ENCODE measurements around the gene FAM227B. TPM values are rescaled to one million over a fixed set of nuclear protein-coding genes. Genes with fewer than 3 reads are reported as not detected.

The FAM227B gene
- total RNA-seq, 1 donor from 2014 or later: 25.1 TPM

GRCh38 chr15:49418811-49419210, 201.8 kb downstream of the FAM227B start:
- Histone ChIP-seq H3K4me1 (no peaks in the 10 kb centered on the region), H3K4me2 (no peak overlapping the region), H3K36me3 (no peaks in the 10 kb centered on the region), H3K9ac (no peak overlapping the region), H3K4me3 (no peak overlapping the region), H3K27ac (no peak overlapping the region), H2AFZ (replicated peaks) (no peak overlapping the region), H4K20me1 (ENCODE audit: low read depth) (no peaks in the 10 kb centered on the region), H3F3A (ENCODE audit: low read depth) (no peaks in the 10 kb centered on the region), H3K27me3 (no peaks in the 10 kb centered on the region), H3K79me2 (ENCODE audit: low read depth) (no peaks in the 10 kb centered on the region), H3K9me3 (ENCODE audit: low read depth) (no peaks in the 10 kb centered on the region)
- no peak for DNase-seq (ENCODE audit: low spot score)
- H3K9me3 Mint-ChIP-seq: peaks cover 4% of the 10 kb centered on the region
- H3K4me3 Mint-ChIP-seq: no peak overlapping the region
- H3K36me3 Mint-ChIP-seq: no peaks in the 10 kb centered on the region
- H3K4me1 Mint-ChIP-seq: no peaks in the 10 kb centered on the region
- no peaks in the 10 kb centered on the region for H3K27me3 Mint-ChIP-seq (ENCODE audit: insufficient read depth, low read depth)
- TF ChIP-seq EZH2 (IDR thresholded peaks at IDR 0.05) (no peak), EZH2phosphoT487 (IDR thresholded peaks at IDR 0.05) (no peak)
- no peak overlapping the region for H3K27ac Mint-ChIP-seq

- Mint-ChIP-seq H3K27me3 (ENCODE audit: insufficient read depth, low read depth) (no peaks in the 10 kb centered on the region), H3K27ac (no peak overlapping the region), H3K4me1 (no peaks in the 10 kb centered on the region), H3K36me3 (no peaks in the 10 kb centered on the region), H3K9me3 (peaks cover 4% of the 10 kb centered on the region), H3K4me3 (no peak overlapping the region)
- Histone ChIP-seq H3K9ac (no peak overlapping the region), H3K4me2 (no peak overlapping the region), H4K20me1 (ENCODE audit: low read depth) (no peaks in the 10 kb centered on the region), H3F3A (ENCODE audit: low read depth) (no peaks in the 10 kb centered on the region), H3K9me3 (ENCODE audit: low read depth) (no peaks in the 10 kb centered on the region), H3K36me3 (no peaks in the 10 kb centered on the region), H2AFZ (replicated peaks) (no peak overlapping the region), H3K27me3 (no peaks in the 10 kb centered on the region), H3K4me1 (no peaks in the 10 kb centered on the region), H3K27ac (no peak overlapping the region), H3K79me2 (ENCODE audit: low read depth) (no peaks in the 10 kb centered on the region), H3K4me3 (no peak overlapping the region)
- TF ChIP-seq EZH2 (IDR thresholded peaks at IDR 0.05): no peak
- TF ChIP-seq EZH2phosphoT487 (IDR thresholded peaks at IDR 0.05): no peak
- TF ChIP-seq CTCF (IDR thresholded peaks at IDR 0.05): no peak
- no peak for DNase-seq (ENCODE audit: low spot score)
Measured at GRCh38 chr15:49415638-49416037, 205.0 kb downstream of the FAM227B start.

- Histone ChIP-seq H3K4me3 (no peak overlapping the region), H3F3A (ENCODE audit: low read depth) (no peaks in the 10 kb centered on the region), H3K79me2 (ENCODE audit: low read depth) (no peaks in the 10 kb centered on the region), H3K36me3 (no peaks in the 10 kb centered on the region), H4K20me1 (ENCODE audit: low read depth) (no peaks in the 10 kb centered on the region), H3K9ac (no peak overlapping the region), H2AFZ (replicated peaks) (no peak overlapping the region), H3K4me2 (no peak overlapping the region), H3K27ac (no peak overlapping the region), H3K4me1 (no peaks in the 10 kb centered on the region), H3K27me3 (no peaks in the 10 kb centered on the region), H3K9me3 (ENCODE audit: low read depth) (no peaks in the 10 kb centered on the region)
- TF ChIP-seq EZH2 (IDR thresholded peaks at IDR 0.05) (no peak), EZH2phosphoT487 (IDR thresholded peaks at IDR 0.05) (no peak), CTCF (IDR thresholded peaks at IDR 0.05) (no peak)
- DNase-seq (ENCODE audit: low spot score): no peak
- H3K4me1 Mint-ChIP-seq: no peaks in the 10 kb centered on the region
- H3K27ac Mint-ChIP-seq: no peak overlapping the region
- peaks cover 4% of the 10 kb centered on the region for H3K9me3 Mint-ChIP-seq
- H3K27me3 Mint-ChIP-seq (ENCODE audit: insufficient read depth, low read depth): no peaks in the 10 kb centered on the region
- H3K36me3 Mint-ChIP-seq: no peaks in the 10 kb centered on the region
- no peak overlapping the region for H3K4me3 Mint-ChIP-seq
Measured at GRCh38 chr15:49415149-49415548, 205.5 kb downstream of the FAM227B start.

GRCh38 chr15:49412797-49413196, 207.8 kb downstream of the FAM227B start:
- TF ChIP-seq EZH2phosphoT487 (IDR thresholded peaks at IDR 0.05) (no peak), CTCF (IDR thresholded peaks at IDR 0.05) (no peak), EZH2 (IDR thresholded peaks at IDR 0.05) (no peak)
- Histone ChIP-seq H3K79me2 (ENCODE audit: low read depth) (no peaks in the 10 kb centered on the region), H3K9me3 (ENCODE audit: low read depth) (no peaks in the 10 kb centered on the region), H3K27ac (no peak overlapping the region), H3K4me1 (no peaks in the 10 kb centered on the region), H3K4me2 (no peak overlapping the region), H3K36me3 (no peaks in the 10 kb centered on the region), H3K9ac (no peak overlapping the region), H3F3A (ENCODE audit: low read depth) (no peaks in the 10 kb centered on the region), H2AFZ (replicated peaks) (no peak overlapping the region), H4K20me1 (ENCODE audit: low read depth) (no peaks in the 10 kb centered on the region), H3K27me3 (no peaks in the 10 kb centered on the region), H3K4me3 (no peak overlapping the region)
- DNase-seq (ENCODE audit: low spot score): no peak
- H3K36me3 Mint-ChIP-seq: no peaks in the 10 kb centered on the region
- H3K9me3 Mint-ChIP-seq: peaks cover 4% of the 10 kb centered on the region
- no peaks in the 10 kb centered on the region for H3K27me3 Mint-ChIP-seq (ENCODE audit: insufficient read depth, low read depth)
- H3K4me3 Mint-ChIP-seq: no peak overlapping the region
- H3K27ac Mint-ChIP-seq: no peak overlapping the region
- no peaks in the 10 kb centered on the region for H3K4me1 Mint-ChIP-seq
